Activated CD4-positive, alpha-beta T cell treated with anti-CD3 and anti-CD28 coated beads, Interleukin-2, amount 50 U/mL, for 16 hours (primary cell): Measurements from ENCODE around the gene GARIN3.
"Not testable (repeated sequence)": the region's sequence is repeated elsewhere in the genome, so short reads cannot be mapped to it uniquely, and the experiment has no call there.

Experiments used
- DNase-seq: peaks from one replicate; pipeline ENCODE4 v3.0.0-alpha.2; 2020

Gene GARIN3

GRCh38 chr5:157166214-157167213 is at the start of gene GARIN3:
Gene GARIN3, minus strand, starts transcription at chr5:157166264. Its CDS starts 96 bp downstream, at chr5:157166168.
- no peak for DNase-seq

- DNase-seq, result peak; percentile 53
Observed at GRCh38 chr5:157215514-157216167, 49.6 kb upstream of the GARIN3 start.

GRCh38 chr5:157214861-157215513 is 48.9 kb upstream of the GARIN3 start:
- peak; percentile 74 for DNase-seq

- no peak for DNase-seq
Observed at GRCh38 chr5:157214415-157214814, 48.4 kb upstream of the GARIN3 start.

GRCh38 chr5:157213527-157214243 is 47.6 kb upstream of the GARIN3 start:
- DNase-seq, result no peak

GRCh38 chr5:157212307-157212706 is 46.2 kb upstream of the GARIN3 start:
- DNase-seq, result no peak

- DNase-seq, result not testable (repeated sequence)
Observed at GRCh38 chr5:157210652-157211051, 44.6 kb upstream of the GARIN3 start.

- no peak for DNase-seq
Observed at GRCh38 chr5:157205708-157206107, 39.6 kb upstream of the GARIN3 start.

- DNase-seq, result no peak
Observed at GRCh38 chr5:157204765-157205164, 38.7 kb upstream of the GARIN3 start.

- DNase-seq, result no peak
Observed at GRCh38 chr5:157203417-157203816, 37.4 kb upstream of the GARIN3 start.

GRCh38 chr5:157201857-157202256 is 35.8 kb upstream of the GARIN3 start:
- no peak for DNase-seq

GRCh38 chr5:157198277-157198986 is 32.4 kb upstream of the GARIN3 start:
- no peak for DNase-seq

GRCh38 chr5:157197086-157197485 is 31.0 kb upstream of the GARIN3 start:
- no peak for DNase-seq

- no peak for DNase-seq
Observed at GRCh38 chr5:157196045-157196444, 30.0 kb upstream of the GARIN3 start.

- no peak for DNase-seq
Observed at GRCh38 chr5:157193699-157194424, 27.8 kb upstream of the GARIN3 start.

- DNase-seq, result peak; percentile 84
Observed at GRCh38 chr5:157189223-157189622, 23.2 kb upstream of the GARIN3 start.

- DNase-seq, result no peak
Observed at GRCh38 chr5:157188270-157188669, 22.2 kb upstream of the GARIN3 start.

- DNase-seq, result no peak
Observed at GRCh38 chr5:157187046-157187754, 21.1 kb upstream of the GARIN3 start.

GRCh38 chr5:157186309-157187045 is 20.4 kb upstream of the GARIN3 start:
- no peak for DNase-seq

GRCh38 chr5:157185122-157185521 is 19.1 kb upstream of the GARIN3 start:
- DNase-seq, result not testable (repeated sequence)
